Subcutaneous adipose tissue (tissue), 4 donors: Measurements from ENCODE around the gene SPHK2. TPM values are rescaled to one million over a fixed set of nuclear protein-coding genes. Genes with fewer than 3 reads are reported as not detected.

Experiments
- total RNA-seq, 4 donors: library from RNA; depleted of rRNA; stranded (reverse); fragments of >200 nt; gene quantifications; one replicate each; pipeline ENCODE4 v1.1.0, GENCODE V29; 2016
- TF ChIP-seq, protein P1 (sequence below): fragments of 450-650 bp; IDR thresholded peaks from one replicate; pipeline ENCODE4 v1.5.1; 2016; ENCODE audit warnings: low read depth, mild to moderate bottlenecking, control low read depth, antibody characterized with exemption, moderate library complexity

SPHK2 gene, protein sequence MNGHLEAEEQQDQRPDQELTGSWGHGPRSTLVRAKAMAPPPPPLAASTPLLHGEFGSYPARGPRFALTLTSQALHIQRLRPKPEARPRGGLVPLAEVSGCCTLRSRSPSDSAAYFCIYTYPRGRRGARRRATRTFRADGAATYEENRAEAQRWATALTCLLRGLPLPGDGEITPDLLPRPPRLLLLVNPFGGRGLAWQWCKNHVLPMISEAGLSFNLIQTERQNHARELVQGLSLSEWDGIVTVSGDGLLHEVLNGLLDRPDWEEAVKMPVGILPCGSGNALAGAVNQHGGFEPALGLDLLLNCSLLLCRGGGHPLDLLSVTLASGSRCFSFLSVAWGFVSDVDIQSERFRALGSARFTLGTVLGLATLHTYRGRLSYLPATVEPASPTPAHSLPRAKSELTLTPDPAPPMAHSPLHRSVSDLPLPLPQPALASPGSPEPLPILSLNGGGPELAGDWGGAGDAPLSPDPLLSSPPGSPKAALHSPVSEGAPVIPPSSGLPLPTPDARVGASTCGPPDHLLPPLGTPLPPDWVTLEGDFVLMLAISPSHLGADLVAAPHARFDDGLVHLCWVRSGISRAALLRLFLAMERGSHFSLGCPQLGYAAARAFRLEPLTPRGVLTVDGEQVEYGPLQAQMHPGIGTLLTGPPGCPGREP
- 10 to 100 TPM in 1 of 4 donors, 1 to 10 TPM in 3; 4.9 to 33.2 (median 9.1) TPM for total RNA-seq

DNA sequence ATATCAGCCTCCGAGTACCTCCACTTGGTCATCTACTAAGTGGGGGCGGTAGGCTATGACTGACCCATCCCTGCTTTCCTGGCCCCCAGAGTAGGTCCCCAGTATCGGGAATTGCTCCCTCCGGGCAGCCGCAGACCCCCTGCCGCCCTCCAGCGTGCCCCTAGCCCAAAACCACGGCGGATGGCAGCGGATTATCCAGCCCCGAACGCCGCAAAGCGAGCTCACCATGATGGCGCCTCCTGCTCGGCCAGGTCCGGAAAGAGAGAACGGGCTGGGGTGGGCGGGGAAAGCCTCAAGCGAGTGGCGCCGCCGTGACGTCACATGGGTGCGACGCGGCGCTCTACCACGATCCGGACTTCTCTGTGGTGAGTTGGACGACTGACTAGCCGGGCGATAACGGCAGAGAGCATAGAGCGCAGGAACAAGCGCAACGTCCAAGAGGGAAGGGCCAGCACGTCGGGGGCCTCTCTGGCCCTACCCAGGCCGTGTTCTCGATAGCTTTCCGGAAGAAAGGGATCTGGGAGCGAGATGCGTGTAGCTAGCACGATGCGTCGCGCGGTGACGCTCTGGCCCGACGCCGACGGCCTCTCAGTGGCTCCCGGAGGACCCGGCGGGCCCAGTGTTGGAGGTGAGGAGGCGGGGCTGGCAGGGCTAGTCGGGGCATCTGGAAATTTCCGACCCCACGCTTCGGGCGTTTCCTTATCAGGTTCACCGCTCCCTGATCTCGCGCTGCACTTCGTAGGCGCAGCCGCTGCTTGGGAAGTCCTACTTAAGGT lies at the start of gene SPHK2, which contains the start of gene RPL18:
Gene SPHK2 (plus strand): TSS at position 591 of the 776 bp plus-strand sequence. CDS start 1,009 bp downstream, outside the sequence.
Gene RPL18 (minus strand): TSS at position 263 of the 776 bp plus-strand sequence. CDS start 35 bp downstream, at position 228.
- TF ChIP-seq, protein P1, sequence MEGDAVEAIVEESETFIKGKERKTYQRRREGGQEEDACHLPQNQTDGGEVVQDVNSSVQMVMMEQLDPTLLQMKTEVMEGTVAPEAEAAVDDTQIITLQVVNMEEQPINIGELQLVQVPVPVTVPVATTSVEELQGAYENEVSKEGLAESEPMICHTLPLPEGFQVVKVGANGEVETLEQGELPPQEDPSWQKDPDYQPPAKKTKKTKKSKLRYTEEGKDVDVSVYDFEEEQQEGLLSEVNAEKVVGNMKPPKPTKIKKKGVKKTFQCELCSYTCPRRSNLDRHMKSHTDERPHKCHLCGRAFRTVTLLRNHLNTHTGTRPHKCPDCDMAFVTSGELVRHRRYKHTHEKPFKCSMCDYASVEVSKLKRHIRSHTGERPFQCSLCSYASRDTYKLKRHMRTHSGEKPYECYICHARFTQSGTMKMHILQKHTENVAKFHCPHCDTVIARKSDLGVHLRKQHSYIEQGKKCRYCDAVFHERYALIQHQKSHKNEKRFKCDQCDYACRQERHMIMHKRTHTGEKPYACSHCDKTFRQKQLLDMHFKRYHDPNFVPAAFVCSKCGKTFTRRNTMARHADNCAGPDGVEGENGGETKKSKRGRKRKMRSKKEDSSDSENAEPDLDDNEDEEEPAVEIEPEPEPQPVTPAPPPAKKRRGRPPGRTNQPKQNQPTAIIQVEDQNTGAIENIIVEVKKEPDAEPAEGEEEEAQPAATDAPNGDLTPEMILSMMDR: no peak

DNA sequence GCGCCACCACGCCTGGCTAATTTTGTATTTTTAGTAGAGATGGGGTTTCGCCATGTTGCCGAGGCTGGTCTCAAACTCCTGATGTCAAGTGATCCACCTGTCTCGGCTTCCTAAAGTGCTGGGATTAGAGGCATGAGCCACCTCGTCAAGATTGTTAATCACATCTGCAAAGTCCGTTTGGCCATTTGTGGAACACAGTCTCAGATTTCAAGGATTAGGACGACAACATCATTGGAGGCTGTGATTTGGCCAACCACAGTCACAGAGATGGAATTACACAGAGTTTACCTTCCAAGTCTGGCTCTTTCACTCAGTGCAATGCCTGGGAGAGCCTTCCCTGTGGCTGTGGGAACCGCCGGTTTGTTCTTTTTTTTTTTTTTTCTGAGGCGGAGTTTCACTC lies 49.5 kb upstream of the SPHK2 start:
- TF ChIP-seq, protein P1: no peak

DNA sequence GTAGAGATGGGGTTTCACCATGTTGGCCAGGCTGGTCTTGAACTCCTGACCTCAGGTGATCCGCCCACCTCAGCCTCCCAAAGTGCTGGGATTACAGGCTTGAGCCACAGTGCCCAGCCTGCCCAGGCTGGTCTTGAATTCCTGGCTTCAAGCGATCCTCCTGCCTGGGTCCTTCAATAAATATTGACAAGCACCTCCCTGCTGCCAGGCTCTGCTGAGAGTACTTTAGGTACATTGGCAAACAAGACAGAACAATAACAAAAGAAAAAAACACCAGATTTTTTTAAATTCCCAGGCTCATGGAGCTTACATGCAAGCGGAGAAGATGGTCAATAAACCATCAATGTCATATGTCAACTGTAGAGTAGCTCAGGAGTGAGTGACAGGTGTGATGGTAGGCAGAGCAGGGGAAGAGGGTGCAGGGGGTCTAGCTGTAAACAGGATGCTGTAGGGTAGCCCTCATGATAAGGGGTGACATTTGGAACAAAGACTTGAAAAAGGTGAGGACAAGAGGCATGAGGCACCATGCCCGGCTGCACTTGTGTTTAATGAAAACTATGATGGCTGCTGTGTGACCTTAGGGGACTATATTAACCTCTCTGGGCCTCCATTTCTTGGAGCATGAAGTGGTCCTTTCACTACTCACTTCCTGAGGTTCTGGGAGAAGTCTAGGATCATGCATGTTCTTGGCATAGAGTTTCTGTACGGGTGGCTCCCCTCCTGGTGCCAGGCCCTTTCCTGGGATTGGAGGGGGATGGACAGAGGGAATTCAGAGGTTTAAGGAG lies 47.7 kb upstream of the SPHK2 start:
- TF ChIP-seq, protein P1: no peak

DNA sequence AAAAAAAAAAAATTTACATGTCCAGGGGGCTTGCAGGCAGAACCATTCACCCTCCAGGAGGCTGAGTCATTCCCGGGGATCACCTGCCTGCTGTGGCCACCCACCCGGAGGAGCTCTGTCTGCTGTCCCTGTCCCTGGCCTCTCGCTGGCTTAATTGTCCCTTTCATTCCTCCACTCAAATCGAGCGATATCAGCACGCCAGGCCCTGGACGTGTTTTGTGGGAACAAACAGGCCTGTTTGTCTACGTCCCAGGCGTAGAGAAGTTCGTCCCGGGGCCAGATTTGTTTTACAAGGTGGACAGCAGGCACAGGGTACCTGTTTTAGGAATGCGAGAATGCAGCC lies 46.2 kb upstream of the SPHK2 start:
- TF ChIP-seq, protein P1: no peak

DNA sequence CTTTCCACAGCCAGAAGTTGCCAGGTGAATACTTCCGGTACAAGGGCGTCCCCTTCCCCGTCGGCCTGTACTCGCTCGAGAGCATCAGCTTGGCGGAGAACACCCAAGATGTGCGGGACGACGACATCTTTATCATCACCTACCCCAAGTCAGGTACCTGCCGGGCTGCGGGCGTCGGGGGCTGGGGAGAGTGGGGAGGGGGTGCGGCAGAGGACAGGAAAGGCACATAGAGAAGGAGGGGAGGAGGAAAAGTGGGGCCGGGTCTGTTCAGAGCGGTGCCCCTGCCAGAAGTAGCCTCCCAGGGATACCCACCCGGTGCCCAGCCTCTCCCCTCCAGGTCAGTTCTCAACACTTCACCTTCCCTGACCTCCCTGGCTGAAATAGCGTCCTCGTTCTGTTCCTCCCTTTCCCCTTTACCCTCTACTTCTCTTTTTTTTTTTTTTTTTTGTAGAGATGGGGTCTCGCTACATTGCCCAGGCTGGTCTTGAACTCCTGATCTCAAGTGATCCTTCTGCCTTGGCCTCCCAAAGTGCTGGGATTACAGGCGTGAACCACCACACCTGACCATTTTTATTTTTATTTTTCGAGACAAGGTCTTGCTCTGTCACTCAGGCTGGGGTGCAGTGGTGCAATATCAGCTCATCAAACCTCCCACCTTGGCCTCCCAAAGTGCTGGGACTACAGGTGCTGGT lies 43.2 kb upstream of the SPHK2 start:
- TF ChIP-seq, protein P1: no peak

DNA sequence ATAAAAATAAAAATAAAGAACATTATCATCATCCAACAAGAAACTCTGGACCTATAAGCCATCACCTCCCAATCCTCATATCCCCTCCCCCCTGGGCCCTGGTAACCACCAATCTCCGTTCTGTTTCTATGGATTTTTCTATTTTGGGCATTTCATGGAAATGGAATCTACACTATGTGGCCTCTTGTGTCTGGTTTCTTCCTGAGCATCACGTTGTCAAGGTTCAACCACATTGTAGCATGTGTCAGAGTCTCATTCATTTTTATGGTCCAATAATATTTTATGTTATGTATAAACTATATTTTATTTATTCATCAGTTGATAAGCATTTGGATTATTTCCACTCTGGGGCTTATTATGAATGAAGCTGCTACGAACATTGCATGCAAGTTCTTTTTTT lies 40.4 kb upstream of the SPHK2 start:
- TF ChIP-seq, protein P1: no peak
